H54 (cell line): ENCODE results near the gene SCN3B.

Source experiments
- DNase-seq: peaks from one replicate; pipeline ENCODE4 v3.0.0; 2011; ENCODE audit warnings: low spot score, mixed read lengths; ENCODE audit not compliant: insufficient read length
- FAIRE-seq: peaks from 3 replicates; lab custom pipeline; 2011; peaks lifted over from hg19 to GRCh38; lab: Jason Lieb, UNC
- POLR2A ChIP-seq: IDR thresholded peaks from 2 replicates; pipeline ENCODE4 v1.6.1; 2011; ENCODE audit warnings: low read depth, mild to moderate bottlenecking, low read length

The SCN3B gene

DNA sequence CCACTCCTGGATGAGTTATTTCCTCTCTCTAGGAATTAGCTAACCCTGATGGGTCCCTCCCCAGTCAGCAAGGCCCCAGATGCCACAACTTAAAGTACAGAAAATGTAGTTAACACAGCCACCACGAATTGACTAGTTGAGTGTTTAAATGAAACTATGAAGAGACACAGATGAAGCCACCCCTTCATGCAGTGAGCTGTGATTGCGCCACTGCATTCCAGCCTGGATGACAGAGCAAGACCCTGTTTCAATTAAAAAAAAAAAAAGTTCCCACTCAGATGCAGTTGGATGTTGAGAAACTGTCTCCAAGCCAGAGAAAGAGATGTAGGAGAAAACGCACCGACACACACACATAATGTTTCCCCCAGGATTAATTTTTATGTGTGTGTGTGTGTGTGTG, 53.3 kb downstream of the SCN3B start:
- no peak for TF ChIP-seq POLR2A
- FAIRE-seq (no peak), DNase-seq (no peak)

DNA sequence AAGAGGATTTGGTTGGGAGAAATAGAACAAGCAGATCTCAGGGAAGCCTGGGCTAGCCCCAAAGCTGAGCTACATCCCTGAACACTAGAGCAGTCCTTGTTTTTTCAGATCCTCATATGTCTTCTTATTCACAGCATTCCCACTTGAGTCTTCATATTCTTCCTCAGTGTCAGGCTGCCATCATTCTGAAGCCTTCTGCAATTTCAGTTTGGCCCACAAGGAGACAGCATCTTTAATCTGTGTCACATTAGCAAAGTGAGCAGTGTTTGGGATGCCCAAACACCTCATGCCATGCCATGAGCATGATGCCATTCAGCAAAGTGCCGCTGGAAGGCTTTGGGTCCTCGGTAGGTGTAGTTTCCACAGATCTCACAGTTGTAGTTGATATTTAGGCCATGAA, 56.6 kb downstream of the SCN3B start:
- DNase-seq: no peak
- no peak for FAIRE-seq
- no peak for TF ChIP-seq POLR2A

DNA sequence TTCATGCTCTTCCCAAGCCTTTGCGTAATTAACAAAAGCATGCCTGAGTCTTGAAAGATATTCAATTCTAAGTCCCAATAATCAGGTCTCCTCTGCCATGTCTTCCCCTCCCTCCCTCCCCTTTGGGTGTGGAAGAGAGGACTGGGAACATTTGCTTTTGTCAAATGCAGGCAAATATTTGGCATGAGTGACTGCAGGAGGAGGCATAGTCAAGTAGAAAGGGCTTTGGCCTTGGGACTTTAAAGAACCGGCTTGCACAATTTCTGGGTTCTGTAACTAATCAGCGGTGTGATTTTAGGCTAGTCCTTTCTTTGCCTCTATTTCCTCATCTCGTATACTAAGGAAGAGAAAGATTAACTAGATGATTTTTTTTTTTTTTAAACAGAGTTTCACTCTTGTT, 59.5 kb downstream of the SCN3B start:
- no peak for DNase-seq
- TF ChIP-seq POLR2A: no peak
- no peak for FAIRE-seq

DNA sequence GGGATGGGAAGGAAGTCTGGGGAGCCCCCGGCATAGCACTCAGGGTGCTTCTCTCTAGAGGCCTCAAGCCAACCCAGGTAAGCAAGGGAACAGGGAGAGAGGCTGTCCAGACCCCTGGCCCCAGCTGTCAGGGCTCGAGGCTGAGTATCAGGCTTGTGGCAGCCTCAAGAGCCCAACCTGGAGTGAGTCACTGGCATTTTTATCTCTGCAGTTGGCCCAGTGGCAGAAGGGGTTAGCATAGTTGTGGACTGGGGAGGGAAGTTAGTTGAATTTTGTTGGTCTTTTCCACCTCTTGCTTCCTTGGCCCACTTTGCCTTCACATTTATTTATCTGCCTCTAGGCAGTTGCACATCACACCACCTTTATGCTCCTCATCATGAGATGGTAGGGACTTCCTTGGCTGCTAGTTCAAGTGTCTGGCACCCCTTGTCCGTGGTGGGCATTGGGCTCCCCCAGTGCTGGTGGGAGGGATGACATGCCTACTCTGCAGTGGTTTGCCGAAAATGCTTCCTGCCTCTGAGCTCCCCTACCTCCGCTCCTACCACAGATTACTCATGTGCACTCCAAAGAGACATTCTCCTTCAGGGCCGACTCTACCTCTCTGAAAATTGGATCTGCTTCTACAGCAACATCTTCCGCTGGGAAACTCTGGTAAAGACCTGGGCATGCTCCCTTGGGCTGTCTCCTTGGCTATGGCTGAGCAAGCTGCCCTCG, 60.1 kb downstream of the SCN3B start:
- DNase-seq (peak; percentile 26), FAIRE-seq (no peak)
- TF ChIP-seq POLR2A: no peak

DNA sequence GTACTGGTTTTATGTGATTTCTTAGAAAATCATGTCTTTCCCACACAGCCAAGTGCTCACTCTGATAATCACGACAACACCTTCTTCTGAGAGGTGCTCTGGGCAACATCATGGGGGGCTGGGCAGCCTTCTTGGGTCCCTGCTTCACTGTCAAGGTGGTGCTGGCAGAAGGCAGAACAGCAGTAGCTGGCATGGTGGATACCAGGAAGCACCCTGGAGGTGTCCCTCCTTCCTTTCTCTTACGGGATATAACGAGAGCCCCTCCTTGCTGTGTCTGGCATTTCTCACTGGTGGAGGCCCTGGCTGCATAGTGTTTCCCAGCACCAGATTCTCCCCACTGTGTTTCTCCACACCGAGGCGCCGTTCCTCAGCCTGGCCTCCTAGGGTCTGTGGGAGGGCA, 60.9 kb downstream of the SCN3B start:
- FAIRE-seq: no peak
- TF ChIP-seq POLR2A: no peak
- no peak for DNase-seq

DNA sequence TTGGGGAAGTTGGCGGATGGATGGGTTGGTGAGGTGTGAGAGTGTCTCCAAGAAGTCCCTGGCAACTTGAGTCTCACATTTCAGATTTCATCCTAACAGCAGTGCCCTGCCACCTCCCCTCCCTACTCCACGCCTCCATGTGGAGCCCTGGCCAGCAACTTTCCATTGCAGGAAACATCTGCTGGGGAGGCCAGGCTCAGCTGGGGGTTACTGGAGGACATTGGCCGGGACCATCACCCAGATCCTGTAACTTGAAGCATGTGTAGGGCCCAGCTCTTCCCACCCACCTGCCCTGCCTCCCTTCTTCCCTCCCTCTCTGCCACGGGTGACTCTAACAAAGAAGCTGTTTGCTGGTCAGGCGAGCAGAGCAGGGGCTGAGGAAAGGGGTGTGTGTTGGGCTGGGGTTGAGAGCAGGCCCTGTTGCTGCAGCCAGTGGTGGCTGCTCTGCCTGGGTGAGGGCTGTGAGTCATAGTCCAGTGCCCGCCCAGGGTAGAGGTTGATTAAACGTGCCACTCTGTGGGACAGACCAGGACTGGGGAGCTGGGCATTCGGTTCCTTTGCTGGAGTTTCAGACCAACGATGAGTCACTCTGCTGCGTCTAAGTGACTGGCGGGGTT, 64.0 kb downstream of the SCN3B start:
- peak; percentile 92 for DNase-seq
- peak; percentile 98 for FAIRE-seq
- no peak for TF ChIP-seq POLR2A

DNA sequence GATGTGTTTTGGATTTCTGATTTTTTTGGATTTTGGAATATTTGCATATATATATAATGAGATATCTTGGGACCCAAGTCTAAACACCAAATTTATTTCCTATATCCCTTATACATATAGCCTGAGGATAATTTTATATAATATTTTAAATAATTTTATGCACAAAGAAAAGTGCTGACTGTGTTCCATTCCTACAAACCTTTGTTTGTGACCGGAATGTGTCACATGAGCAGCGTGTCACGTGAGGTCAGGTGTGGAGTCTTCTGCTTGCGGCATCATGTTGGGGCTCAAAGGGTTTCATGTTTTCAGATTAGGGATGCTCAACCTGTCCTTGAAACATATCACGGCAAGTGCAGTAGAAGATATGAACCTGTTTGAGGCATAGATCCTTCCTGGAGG, 65.6 kb downstream of the SCN3B start:
- DNase-seq (no peak), FAIRE-seq (no peak)
- no peak for TF ChIP-seq POLR2A

DNA sequence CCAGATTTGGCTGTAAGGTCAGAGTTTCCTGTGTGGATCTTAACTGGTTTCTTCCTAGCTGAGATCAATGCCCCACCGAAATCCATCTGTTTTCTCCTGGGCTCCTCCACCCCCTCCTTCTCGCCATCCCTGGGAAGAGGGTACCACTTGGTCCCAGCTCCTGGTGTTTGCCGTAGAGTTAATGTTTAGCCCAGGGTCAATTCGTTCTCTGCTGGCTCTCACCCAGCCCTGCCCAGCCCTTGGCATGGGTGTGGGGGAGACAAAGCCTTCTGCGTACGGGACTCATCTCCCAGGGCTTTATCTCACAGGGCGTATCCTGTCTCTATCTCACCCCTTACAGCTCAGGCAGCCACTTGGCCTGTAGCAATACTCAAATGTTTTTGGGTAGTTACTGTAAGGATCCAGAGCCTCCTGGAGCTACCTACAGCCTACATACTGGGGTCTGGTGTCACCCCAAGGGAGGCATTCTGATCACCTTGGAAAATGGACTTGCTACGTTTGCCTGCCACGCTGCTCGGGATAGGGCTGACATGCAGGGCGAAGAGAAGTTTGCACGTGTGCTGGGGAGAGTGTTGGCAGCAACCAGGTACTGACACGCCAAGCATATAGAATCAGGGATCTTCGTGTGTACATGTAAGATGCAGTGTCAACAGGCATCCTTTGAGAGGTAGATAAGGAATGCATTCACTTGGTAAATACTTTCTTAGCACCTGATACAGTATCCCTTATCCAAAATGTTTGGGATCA, 66.1 kb downstream of the SCN3B start:
- DNase-seq (no peak), FAIRE-seq (no peak)
- no peak for TF ChIP-seq POLR2A

DNA sequence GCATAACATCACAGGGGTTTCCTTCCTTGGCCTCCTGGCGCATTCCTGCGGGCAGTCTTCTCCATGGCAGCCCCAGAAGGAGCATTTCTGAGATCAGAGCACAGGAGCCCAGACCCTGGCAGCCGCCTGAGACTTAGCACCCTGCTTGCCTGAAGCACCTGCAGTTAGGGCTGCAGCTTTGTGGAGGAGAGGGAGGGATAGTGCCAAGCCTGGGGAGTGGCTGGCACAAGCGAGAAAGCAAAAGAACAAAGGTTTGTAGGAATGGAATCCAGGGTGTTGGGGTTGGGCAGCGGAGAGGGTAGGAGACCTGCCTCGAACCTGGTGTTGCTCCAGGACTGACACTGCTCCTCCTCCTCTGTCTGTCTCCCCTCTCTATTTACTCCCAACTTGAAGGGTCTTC, 66.9 kb downstream of the SCN3B start:
- DNase-seq (no peak), FAIRE-seq (no peak)
- no peak for TF ChIP-seq POLR2A

DNA sequence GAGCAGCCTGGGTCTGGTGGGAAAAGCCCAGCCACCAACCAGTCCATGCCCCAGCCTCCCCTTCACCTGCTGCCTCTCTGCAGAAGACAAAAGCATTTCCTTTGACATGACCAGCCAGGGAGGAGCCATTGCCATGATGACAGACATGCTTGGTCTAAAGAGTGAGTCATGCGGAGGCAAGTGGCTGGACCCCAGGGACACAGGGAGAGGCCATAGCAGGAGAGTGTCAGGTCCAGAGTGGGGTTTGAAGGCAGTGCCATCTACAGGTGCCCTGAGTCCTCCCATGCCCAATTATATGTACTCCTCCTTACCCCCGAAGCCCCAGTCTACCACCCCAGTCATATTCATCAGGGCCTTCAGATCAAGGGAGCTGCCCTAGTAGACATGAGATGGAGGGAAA, 67.4 kb downstream of the SCN3B start:
- DNase-seq (no peak), FAIRE-seq (no peak)
- TF ChIP-seq POLR2A: no peak

DNA sequence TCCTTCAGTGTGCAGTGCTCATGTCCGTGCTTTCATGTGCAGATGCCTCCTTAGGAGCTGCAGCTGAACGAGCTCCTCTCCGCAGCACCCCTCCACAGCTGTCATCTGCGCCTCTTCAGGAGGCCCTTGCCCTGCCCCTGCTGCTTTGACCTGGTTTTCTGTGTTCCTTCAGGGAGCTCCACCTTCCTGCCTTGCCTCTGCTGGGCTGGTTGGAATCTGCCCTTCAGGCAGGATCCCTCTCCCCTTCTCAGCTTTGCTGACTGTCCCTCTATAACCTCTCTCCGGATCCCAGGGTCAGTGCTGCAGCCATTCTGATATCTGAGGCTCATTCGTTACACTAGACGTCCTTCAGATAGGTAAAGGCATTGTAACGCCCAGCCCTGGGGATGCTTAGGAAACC, 67.9 kb downstream of the SCN3B start:
- DNase-seq (no peak), FAIRE-seq (no peak)
- no peak for TF ChIP-seq POLR2A

DNA sequence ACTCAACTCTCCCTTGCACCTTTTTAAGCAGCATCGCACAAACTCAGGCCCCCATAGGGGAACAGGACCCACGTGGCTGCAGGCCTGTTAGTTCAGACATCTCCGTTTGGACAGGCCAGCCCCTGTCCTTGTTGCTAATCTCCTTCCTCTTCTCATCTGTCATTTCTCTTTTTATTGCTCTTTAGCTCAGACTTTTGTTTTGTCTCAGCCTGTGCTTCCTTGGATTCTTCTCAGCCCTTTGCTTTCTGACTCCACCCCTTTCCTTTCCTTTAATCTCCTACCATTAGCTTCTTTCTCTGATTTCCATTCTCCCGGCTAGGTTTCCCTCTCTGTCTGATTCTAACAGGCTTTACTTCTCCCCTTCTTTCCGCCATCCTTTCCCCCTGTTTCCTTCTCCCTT, 68.7 kb downstream of the SCN3B start:
- no peak for DNase-seq
- FAIRE-seq: no peak
- no peak for TF ChIP-seq POLR2A

DNA sequence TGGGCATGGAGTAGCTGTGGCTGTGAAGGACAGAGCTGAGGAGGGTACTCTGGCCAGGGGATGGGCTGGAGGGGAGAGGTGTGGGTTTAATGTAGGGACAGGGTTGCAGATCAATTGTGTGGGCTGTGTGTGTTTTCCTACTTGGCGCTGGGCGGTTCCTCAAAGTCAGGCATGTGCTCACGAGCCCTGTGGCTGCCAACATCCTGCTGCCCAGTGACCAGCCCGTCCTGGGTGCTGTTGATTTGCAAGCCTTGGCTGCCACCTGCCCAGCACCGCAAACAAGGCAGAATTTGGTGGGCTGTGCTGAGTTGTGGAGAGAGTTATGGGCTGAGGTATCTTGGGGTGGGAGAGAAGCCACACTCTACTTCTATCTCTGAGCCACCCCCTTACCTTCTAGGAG, 69.2 kb downstream of the SCN3B start:
- TF ChIP-seq POLR2A: no peak
- DNase-seq (no peak), FAIRE-seq (no peak)

DNA sequence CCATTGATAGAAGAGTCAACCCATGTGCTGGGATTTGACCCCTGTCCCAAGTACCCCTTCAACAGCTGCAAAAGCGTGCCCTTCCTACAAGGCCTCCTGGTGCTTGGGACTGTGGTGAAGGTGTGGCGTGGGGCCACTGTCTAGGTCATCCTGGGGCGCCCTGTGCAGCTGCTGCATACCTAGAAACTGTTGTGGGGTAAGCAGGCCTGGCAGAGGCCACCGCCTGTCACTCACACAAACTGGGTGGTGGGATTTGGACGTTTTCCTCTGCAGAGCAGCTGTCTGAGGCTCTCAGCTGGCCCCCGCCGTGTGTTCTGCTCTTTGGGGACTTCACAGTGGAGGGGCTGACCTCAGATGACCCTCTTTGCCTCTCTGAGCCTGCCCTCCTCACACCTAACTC, 69.7 kb downstream of the SCN3B start:
- FAIRE-seq (no peak), DNase-seq (no peak)
- no peak for TF ChIP-seq POLR2A
